Measurements from ENCODE around the gene NUP93. TPM values are rescaled to one million over a fixed set of nuclear protein-coding genes. Genes with fewer than 3 reads are reported as not detected.

NUP93 gene
- total and polyA plus RNA-seq, 2 of the 8 experiments (the other 6 are each of a cell fraction or from before 2014, with no cell fraction given): 147 to 201 TPM

- ChIA-PET CTCF (ENCODE audit: partially characterized antibody) (interaction anchor here (1.1 to 6.3 kb wide), 4 partner anchors 8 to 292 kb away, joined by 3 to 102 read pairs (median 18); no protein-coding TSS in a partner anchor), POLR2A (ENCODE audit: partially characterized antibody) (interaction anchor here (0.6 to 0.7 kb wide), 2 partner anchors 9 to 69 kb away, joined by 4 read pairs; no protein-coding TSS in a partner anchor)
These were observed 131.8 kb downstream of the NUP93 start for GRCh38 chr16:56861756-56862155.

More at GRCh38 chr16:56861756-56862155, 131.8 kb downstream of the NUP93 start:
- Histone ChIP-seq H3K23ac (ENCODE audit: insufficient read length) (no peak overlapping the region), H2BK5ac (ENCODE audit: low read depth, low read length) (no peak overlapping the region), H2AFZ (ENCODE audit: low read length) (0 out of 2 replicates have a peak overlapping the region, but pooled peaks have one; percentile 6), H3K9ac (replicated peaks in 1 of 4; ENCODE audit: extremely low read depth in 1 of 4, low read depth in 3 of 4, low read length in 3 of 4) (no peak overlapping the region; a peak in 1 of 7 replicates), H4K8ac (ENCODE audit: extremely low read depth, insufficient read depth, low read length) (no peak overlapping the region), H3K79me2 (ENCODE audit: control insufficient read depth in 1 of 2, insufficient read depth in 2 of 2, low read length in 2 of 2) (no peaks in the 10 kb centered on the region), H3K18ac (ENCODE audit: extremely low read depth, low read length) (no peak overlapping the region), H3K9me3 (ENCODE audit: insufficient read depth in 2 of 2, low read depth in 1 of 2, low read length in 1 of 2) (no peaks in the 10 kb centered on the region), H3K27ac (ENCODE audit: low read depth, low read length) (no peak overlapping the region), H3K27me3 (replicated peaks in 1 of 4; ENCODE audit: control insufficient read depth in 3 of 4, extremely low read depth in 1 of 4, insufficient read depth in 3 of 4, low read length in 3 of 4) (no peaks in the 10 kb centered on the region), H4K20me1 (replicated peaks in 1 of 2; ENCODE audit: control insufficient read depth in 1 of 2, insufficient read depth in 2 of 2, low read length in 2 of 2) (no peaks in the 10 kb centered on the region), H3K56ac (replicated peaks; ENCODE audit: insufficient read length, low read depth, low read length) (no peak overlapping the region), H3K14ac (ENCODE audit: insufficient read length) (no peak overlapping the region), H2BK20ac (ENCODE audit: low read length) (no peak overlapping the region), H3K4ac (replicated peaks; ENCODE audit: insufficient read length, low read depth, low read length) (no peak overlapping the region), H3K4me1 (replicated peaks in 1 of 4; ENCODE audit: control insufficient read depth in 3 of 4, insufficient read depth in 4 of 4, low read length in 3 of 4) (peaks cover 0 to 3% (median 0%) of the 10 kb centered on the region in 4 experiments; a peak in 2 of 7 replicates), H3K36me3 (ENCODE audit: control insufficient read depth in 2 of 4, insufficient read depth in 4 of 4, low read length in 3 of 4) (no peaks in the 10 kb centered on the region), H4K91ac (replicated peaks; ENCODE audit: insufficient read length, low read length) (no peak overlapping the region), H3K23me2 (ENCODE audit: low read depth, low read length) (no peaks in the 10 kb centered on the region; the same call in 1 of the 2 replicates), H3K4me2 (ENCODE audit: insufficient read depth in 1 of 2, low read depth in 2 of 2, low read length in 2 of 2) (no peak overlapping the region), H2AK5ac (ENCODE audit: low read depth, low read length) (no peak overlapping the region), H3K4me3 (ENCODE audit: extremely low read depth in 1 of 4, insufficient read depth in 2 of 4, low read depth in 3 of 4, low read length in 4 of 4) (no peak overlapping the region), H2BK15ac (ENCODE audit: low read length) (no peak overlapping the region), H3K79me1 (ENCODE audit: low read depth, low read length) (no peaks in the 10 kb centered on the region), H4K5ac (ENCODE audit: insufficient read length, low read depth, low read length) (no peak overlapping the region), H2BK12ac (ENCODE audit: low read depth, low read length) (no peak overlapping the region), H2BK120ac (replicated peaks; ENCODE audit: low read depth, low read length) (no peak overlapping the region)
- no peak for TF ChIP-seq POU5F1 (IDR thresholded peaks at IDR 0.05; ENCODE audit: low read depth, low read length)
- no peak for TF ChIP-seq TEAD4 (IDR thresholded peaks at IDR 0.05; ENCODE audit: low read depth, low read length)
- TF ChIP-seq SP4 (IDR thresholded peaks at IDR 0.05; ENCODE audit: low read length): no peak
- no peak for TF ChIP-seq SP2 (IDR thresholded peaks at IDR 0.05; ENCODE audit: low read length)
- no peak for TF ChIP-seq GABPA (IDR thresholded peaks at IDR 0.05; ENCODE audit: borderline replicate concordance, insufficient read depth, low read length)
- no peak for TF ChIP-seq SIN3A (conservative IDR thresholded peaks at IDR 0.05 in 1 of 2, IDR thresholded peaks at IDR 0.05 in 1 of 2; ENCODE audit: low read depth in 1 of 2, low read length in 2 of 2)
- no peak for TF ChIP-seq MAX (IDR thresholded peaks at IDR 0.05)
- TF ChIP-seq ATF3 (IDR thresholded peaks at IDR 0.05; ENCODE audit: insufficient read depth, low read depth, low read length): no peak
- no peak for TF ChIP-seq JUN (IDR thresholded peaks at IDR 0.05; ENCODE audit: low read depth, low read length)
- TF ChIP-seq RXRA (IDR thresholded peaks at IDR 0.05; ENCODE audit: insufficient read depth, low read depth, low read length): no peak
- TF ChIP-seq BACH1 (IDR thresholded peaks at IDR 0.05; ENCODE audit: low read length): no peak
- TF ChIP-seq RBBP5 (IDR thresholded peaks at IDR 0.05; ENCODE audit: borderline replicate concordance, low read depth, low read length): no peak
- TF ChIP-seq SUZ12 (IDR thresholded peaks at IDR 0.05; ENCODE audit: low read length): no peak
- TF ChIP-seq BCL11A (IDR thresholded peaks at IDR 0.05; ENCODE audit: low read depth in 2 of 2, low read length in 2 of 2): no peak
- 85% methylated on average over 8 of the region's 8 CpGs; no CpG with 5 or more reads in 1 of the 2 experiments for WGBS, 2 experiments (ENCODE audit: extremely low coverage in 1 of 2, insufficient coverage in 1 of 2, insufficient read length in 1 of 2, insufficient replicate concordance in 2 of 2, low coverage in 1 of 2, low lambda C conversion rate in 2 of 2, missing lambda C conversion rate in 1 of 2)
- FAIRE-seq (no peak), DNase-seq (ENCODE audit: low read depth in 1 of 2, low spot score in 2 of 2) (no peak)

Measured in H1 (cell line).